Camera-type eye (tissue), 1 donor: ENCODE results near the gene ARL2. TPM values are rescaled to one million over a fixed set of nuclear protein-coding genes. Genes with fewer than 3 reads are reported as not detected.

Experiments used
- total RNA-seq: library from RNA; depleted of rRNA; stranded (reverse); fragments of >200 nt; gene quantifications from one replicate; pipeline ENCODE4 v1.2.3, GENCODE V29; 2014

The ARL2 gene
- total RNA-seq = 76.0 TPM

GRCh38 chr11:65013888-65014725, at the start of gene ARL2:
TSS of gene ARL2 (plus strand) at chr11:65014160. CDS start at chr11:65014208, 48 bp downstream.

DNA sequence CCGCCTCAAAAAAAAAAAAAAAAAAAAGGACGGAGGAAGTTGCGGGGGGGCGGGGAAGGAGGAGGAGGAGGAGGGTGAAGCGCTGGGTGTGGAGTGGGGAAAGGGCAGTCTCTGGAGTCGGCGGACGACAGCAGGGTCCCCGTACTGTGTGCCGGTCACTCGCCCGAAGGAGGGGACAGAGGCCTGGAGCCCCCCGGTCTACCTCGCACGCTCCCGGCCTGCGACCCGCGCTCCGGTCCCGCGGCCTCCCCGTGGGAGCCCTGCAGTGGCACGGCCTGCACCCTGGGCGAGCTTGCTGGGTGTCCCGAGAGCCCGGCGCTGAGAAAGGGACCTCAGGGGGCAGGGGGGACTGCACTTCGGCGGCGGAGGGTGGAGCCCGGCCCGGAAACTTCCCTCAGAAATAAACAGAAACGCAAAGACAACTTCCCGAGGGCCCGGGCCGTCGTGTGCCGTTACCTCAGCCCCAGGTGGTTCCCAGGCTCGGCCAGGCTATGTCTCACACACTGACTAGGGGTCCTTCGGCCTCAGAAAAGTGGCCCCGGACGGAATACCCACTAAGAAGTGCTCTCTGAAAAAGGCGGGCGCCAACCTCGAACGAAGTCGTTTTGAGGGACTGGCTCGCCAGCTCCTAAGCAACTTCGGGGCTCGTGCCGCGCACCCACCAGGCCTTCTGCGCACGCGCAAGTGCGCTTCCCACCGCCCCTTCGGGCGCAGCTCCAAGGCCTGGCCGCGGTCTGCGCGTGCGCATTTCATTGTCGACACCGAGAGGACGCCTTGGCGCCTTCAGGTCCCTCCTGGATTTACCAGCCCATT, 42.3 kb upstream of the ARL2 start, which contains the start of gene MAJIN:
Gene MAJIN, minus strand, starts transcription at position 688 of the 813 bp plus-strand sequence. CDS start 12,703 bp downstream, outside the sequence.

DNA sequence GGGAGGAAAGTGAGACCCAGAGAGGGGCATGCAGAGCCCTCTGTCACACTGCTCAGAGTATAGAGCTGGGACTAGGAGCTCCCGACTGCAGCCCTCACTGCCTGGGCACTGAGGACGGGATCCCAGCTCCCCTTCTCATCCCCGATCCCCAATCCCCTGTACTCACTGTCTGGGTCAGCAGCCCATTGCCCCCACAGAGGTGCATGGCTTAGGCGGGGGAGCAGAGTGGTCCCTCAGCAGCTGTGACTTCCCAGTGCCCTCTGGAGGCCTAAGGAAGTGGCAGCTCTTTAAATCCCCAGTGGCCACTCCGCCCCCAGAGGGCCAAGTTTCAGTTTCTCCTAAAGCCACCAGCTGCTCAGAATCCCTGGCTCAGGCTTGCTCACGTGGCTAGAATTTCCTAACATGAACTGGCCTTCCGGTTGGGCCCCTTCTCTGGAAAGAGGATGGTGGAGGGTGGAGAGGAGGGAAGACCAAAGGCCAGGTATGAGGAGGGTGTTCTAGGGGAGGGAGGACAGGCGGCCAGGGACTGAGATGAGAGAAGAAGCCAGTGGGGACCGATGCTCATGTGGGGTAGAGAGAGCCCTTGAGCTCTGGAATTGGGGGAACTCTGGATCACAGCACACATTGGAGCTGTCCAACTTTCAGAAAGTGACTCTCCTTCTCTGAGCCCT, 17.1 kb upstream of the ARL2 start, which contains the start of gene BATF2:
Gene BATF2, minus strand, starts transcription at position 262 of the 671 bp plus-strand sequence. Its CDS starts 57 bp downstream, at position 205.

GRCh38 chr11:65027213-65028067, 13.5 kb downstream of the ARL2 start, which contains the start of gene SNX15:
TSS of gene SNX15 (plus strand) at chr11:65027439. CDS start at chr11:65027538, 99 bp downstream.

DNA sequence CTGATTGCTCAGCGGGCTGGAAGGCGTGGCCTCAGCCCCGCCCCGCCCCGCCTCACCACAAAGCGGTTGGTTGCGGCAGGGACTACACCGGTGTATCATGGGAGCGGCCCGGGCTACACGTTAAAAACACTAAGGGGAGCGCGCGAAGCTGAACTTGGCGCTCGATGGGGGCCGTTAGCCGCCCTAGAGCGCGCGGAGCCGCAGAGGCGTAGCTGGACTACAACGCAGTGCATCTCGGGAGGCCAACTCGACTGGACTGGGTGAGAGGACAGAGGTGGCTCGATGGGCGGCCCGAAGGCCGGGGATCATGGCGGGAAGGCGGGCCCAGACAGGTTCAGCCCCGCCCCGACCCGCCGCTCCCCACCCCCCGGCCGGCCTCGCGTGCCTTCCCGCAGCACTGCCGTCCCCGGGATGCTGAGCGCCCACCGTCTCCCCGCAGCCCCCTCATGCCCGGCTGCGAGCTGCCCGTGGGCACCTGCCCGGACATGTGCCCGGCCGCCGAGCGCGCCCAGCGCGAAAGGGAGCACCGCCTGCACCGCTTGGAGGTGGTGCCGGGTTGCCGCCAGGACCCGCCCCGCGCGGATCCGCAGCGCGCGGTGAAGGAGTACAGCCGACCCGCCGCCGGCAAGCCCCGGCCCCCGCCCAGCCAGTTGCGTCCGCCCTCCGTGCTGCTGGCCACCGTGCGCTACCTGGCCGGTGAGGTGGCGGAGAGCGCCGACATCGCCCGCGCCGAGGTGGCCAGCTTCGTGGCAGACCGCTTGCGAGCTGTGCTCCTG, 27.1 kb downstream of the ARL2 start, which contains the start of gene SAC3D1:
Gene SAC3D1, plus strand, starts transcription at position 364 of the 776 bp plus-strand sequence. Its CDS starts 83 bp downstream, at position 447.

GRCh38 chr11:65058419-65059054, 44.6 kb downstream of the ARL2 start, which contains the start of gene NAALADL1:
TSS of gene NAALADL1 (minus strand) at chr11:65058553. CDS start at chr11:65058521, 32 bp downstream.

Other genes starting within 250 kb of the ARL2 start
- gene SF1, start 235.6 kb upstream of the ARL2 start, total RNA-seq = 215 TPM
- 15.7 TPM for gene MAP4K2, start 210.9 kb upstream of the ARL2 start, total RNA-seq
- gene MEN1, start 203.6 kb upstream of the ARL2 start, total RNA-seq = 24.4 TPM
- 2.4 TPM for gene CDC42BPG, start 169.5 kb upstream of the ARL2 start, total RNA-seq
- gene EHD1, start 135.5 kb upstream of the ARL2 start, total RNA-seq = 64.3 TPM
- 15.8 TPM for gene ATG2A, start 97.0 kb upstream of the ARL2 start, total RNA-seq
- 23.0 TPM for gene PPP2R5B, start 89.5 kb upstream of the ARL2 start, total RNA-seq
- gene GPHA2, start 78.3 kb upstream of the ARL2 start, total RNA-seq = not detected
- gene MAJIN, start 42.1 kb upstream of the ARL2 start, total RNA-seq = not detected
- 0.16 TPM for gene BATF2, start 17.2 kb upstream of the ARL2 start, total RNA-seq
- gene SNX15, start 13.3 kb downstream of the ARL2 start, total RNA-seq = 15.1 TPM
- 6.2 TPM for gene SAC3D1, start 27.1 kb downstream of the ARL2 start, total RNA-seq
- 22.0 TPM for gene NAALADL1, start 44.4 kb downstream of the ARL2 start, total RNA-seq
- gene CDCA5, start 69.9 kb downstream of the ARL2 start, total RNA-seq = 3.7 TPM
- gene ZFPL1, start 70.1 kb downstream of the ARL2 start, total RNA-seq = 28.7 TPM
- gene VPS51, start 82.1 kb downstream of the ARL2 start, total RNA-seq = 643 TPM
- gene TM7SF2, start 97.7 kb downstream of the ARL2 start, total RNA-seq = 45.1 TPM
- 6.6 TPM for gene ZNHIT2, start 103.5 kb downstream of the ARL2 start, total RNA-seq
- gene FAU, start 108.0 kb downstream of the ARL2 start, total RNA-seq = 256 TPM
- 62.3 TPM for gene MRPL49, start 108.2 kb downstream of the ARL2 start, total RNA-seq
- gene SYVN1, start 120.4 kb downstream of the ARL2 start, total RNA-seq = 29.2 TPM
- gene SPDYC, start 156.1 kb downstream of the ARL2 start, total RNA-seq = not detected
- gene CAPN1, start 167.8 kb downstream of the ARL2 start, total RNA-seq = 91.5 TPM
- gene POLA2, start 247.8 kb downstream of the ARL2 start, total RNA-seq = 8.9 TPM